SU-DHL-6 (cell line): ENCODE data around the gene TSPAN18.

Source experiments
- CTCF ChIP-seq: fragments of 200-600 bp; sonication (generic); IDR thresholded peaks from one replicate; pipeline ENCODE4 v1.5.1; 2017; ENCODE audit warnings: antibody characterized with exemption, mild to moderate bottlenecking, low read length, moderate library complexity; ENCODE audit not compliant: insufficient read depth, poor library complexity, severe bottlenecking
- EZH2phosphoT487 ChIP-seq: fragments of 200-600 bp; sonication (generic), shearing (Covaris generic); conservative IDR thresholded peaks from 2 replicates; pipeline ENCODE4 v1.6.1; 2018; ENCODE audit warnings: mild to moderate bottlenecking, antibody characterized with exemption, low read length, moderate library complexity, mixed read lengths

- TF ChIP-seq CTCF (no peak), EZH2phosphoT487 (no peak)
Observed at GRCh38 chr11:44928816-44929215, 202.1 kb downstream of the TSPAN18 start.
